Activated naive CD4-positive, alpha-beta T cell (primary cell): Measurements from ENCODE around the gene ACOT8.
"Not testable (repeated sequence)": the region's sequence is repeated elsewhere in the genome, so short reads cannot be mapped to it uniquely, and the experiment has no call there.

Experiments
- DNase-seq, 4 experiments: peaks; one replicate each; lab custom pipeline; 2025; lab: John Stamatoyannopoulos, UW

Gene ACOT8

DNA sequence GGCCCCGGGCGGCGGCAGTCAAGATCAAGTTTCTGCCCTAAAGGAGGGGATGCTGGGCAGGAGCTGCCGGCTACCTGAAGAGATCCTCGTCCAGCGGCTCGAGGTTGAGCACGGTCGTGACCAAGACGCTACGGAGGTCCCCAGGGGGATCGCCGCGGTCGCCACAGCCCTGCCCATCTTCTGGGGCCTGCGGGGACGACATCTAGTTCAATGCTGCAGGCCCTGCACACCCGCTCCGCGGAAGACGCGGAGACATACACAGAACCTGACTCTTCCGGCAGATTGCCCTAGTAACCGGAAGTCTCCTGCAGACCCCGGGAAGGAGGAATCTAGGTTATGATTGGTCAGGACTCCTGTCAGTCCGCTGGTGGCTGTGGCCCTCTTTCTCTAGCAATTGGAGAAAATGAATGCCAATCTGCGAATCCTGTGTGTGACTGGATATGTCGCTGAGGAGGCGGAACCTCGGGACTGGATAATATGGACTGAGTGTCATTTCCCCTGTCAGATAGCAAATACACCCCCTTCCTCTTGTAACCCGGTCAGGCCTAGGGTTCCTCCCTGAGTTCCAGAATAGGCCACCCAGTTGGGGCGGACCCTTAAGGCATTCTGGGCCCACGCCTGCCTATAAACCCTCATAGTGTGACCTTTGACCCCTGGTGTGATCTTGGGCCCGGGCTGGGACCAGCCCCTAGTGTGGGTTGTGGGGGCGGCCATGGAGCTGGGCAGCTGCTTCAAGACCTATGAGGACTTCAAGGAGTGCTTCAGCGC, at the start of gene ACOT8, which contains the start of gene ZSWIM3:
TSS of gene ACOT8 (minus strand) at position 279 of the 768 bp plus-strand sequence. CDS start at position 202, 77 bp downstream.
TSS of gene ZSWIM3 (plus strand) at position 501 of the 768 bp plus-strand sequence. CDS start at position 713, 212 bp downstream.
- peak; percentile 44 to 74 (median 66) for DNase-seq

DNA sequence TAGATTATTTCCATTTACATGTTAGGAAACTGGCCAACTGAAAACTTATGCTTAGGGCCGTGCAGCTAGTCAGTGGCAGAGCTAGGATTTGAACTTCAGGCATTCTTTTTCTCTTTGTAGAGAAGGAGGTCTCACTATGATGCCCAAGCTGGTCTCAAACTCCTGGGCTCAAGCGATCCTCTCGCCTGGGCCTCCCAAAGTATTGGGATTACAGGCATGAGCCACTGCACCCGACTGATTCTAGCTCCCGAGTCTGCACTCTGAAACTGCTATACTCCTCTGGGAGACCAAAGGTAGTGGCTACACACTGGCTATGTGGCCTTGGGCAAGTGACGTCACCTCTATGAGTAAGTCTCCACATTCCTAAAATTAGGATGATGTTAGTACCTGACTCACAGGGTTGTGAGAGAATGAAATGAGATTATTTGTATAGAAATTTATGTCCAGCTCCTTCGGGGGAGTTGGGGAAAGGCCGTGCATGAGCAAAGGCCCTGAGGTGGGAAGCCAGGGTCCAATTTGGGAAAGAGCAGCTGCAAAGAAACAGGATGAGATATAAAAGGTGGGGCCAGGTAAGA, 48.4 kb upstream of the ACOT8 start:
- no peak for DNase-seq

DNA sequence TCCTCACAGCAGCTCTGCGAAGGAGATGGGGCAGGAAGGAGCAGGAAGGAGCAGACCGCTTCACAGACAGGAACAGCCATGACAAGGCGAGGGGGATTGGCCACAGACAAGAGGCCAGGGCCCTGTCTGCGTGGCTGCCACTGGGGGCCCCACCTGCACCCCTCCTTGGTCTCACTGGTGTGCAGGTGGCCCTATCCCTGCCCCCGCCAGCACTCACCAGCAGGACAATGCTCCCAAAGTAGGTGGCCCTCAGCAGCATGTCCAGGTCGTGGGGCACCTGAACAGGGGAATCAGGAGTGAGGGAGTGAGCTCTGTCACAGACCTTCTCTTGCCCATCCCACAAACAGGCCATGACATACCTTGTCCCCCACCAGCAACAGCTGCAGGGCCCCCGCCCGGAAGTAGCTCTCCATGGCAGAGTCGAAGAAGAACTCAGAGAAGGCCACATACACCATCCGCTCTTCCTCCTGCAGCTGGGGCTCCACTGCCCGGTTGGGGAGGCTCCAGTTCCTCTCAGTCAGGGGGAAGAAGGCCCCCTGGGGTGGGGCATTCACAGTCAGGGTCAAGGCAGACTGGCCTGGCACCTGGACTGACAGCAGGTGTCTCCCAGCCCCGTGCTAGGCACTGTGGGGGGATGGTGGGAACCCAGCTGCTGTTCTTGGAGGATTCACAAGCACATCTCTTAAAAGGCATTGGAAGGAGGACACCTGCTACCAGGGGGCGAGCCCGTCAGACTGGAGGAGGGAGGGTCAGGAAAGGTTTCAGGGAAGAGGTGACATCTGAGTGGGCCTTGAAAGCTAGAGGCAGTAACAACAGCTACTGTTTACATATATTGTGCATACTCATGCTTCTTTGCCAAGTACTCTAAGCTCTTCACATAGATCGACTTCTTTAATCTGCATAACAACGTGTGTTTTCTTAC, 47.7 kb upstream of the ACOT8 start:
- DNase-seq, result no peak

DNA sequence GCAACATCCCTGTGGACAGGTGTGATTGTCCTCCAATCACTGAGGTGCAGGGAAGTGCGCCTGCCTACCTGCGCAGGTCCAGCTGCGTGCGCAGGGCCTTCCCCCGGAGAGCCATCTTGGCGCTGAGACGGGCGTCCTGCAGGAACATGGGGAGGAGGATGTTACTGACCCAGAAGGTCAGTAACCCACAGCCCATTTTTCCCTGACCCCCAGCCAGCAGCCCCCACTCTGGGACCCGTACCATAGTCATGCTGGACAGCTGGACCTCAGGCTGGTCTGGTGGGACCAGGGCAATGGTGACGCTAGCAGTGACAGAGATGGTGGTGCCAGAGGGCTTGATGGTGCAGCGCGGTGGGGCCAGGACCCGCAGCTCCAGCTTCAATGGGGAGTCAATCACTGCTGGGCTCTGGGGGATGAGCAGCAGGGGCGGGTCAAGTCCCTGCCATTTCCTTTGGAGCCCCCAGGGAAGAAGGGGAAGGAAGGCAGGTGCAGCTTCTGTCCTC, 45.1 kb upstream of the ACOT8 start:
- DNase-seq, result no peak

DNA sequence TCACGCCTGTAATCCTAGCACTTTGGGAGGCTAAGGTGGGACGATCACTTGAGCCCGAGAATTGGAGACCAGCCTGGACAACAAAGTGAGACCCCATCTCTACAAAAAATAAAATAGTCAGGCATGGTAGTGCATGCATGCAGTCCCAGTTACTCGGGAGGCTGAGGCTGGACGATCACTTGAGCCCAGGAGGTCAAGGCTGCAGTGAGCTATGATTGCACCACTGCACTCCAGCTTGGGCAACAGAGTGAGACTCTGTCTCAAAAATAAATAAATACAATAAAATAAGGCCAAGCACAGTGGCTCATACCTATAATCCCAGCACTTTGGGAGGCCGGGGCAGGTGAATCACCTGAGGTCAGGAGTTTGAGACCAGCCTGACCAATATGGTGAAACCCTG, 44.1 kb upstream of the ACOT8 start:
- DNase-seq, result not testable (repeated sequence)

DNA sequence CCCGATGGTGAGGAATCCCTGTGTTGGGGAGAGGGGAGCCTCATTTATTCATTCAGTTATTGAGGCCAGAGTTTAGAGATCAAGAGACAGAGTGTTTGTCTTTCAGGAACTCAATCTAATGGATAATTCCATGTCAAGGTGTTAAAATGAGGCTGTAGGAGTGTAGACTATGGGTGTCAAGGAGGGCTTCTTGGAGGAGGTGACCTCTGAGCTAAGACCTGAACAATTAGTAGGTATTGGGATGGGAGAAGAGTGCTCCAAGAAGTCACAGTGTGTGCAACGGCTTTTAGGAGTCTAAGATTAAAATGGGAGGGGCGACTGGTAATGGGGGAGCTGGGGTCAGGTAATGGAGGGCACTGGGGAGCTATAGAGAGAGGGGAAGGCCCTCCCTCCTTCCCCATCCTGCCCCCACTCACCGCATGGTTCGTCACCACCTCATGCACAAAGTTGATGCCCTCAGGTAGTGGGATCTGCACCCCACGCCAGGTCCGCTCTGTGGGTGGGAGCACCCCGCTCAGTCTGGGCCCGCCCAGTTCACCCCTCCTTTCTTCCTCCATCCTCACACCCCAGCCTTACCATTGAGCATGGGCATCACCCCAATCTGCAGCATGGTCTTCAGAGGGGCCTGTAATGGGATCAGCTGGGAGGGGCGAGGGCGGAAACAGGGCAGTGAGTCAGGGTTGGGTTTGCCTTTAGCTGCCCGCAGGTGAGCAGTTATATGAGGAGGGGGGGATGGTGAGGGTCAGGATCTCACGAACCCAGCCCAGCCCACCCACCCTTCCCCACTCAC, 42.0 kb upstream of the ACOT8 start:
- DNase-seq, result no peak

DNA sequence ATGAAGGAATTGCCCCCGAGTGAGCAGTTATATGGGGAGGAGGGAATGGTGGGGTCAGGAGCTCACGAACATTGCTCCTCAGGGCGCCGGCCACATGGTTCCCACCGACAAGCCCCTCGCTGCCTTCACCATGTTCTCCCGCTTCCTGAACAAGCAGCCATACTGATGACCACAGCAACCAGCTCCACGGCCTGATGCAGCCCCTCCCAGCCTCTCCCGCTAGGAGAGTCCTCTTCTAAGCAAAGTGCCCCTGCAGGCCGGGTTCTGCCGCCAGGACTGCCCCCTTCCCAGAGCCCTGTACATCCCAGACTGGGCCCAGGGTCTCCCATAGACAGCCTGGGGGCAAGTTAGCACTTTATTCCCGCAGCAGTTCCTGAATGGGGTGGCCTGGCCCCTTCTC, 41.1 kb upstream of the ACOT8 start:
- no peak for DNase-seq

DNA sequence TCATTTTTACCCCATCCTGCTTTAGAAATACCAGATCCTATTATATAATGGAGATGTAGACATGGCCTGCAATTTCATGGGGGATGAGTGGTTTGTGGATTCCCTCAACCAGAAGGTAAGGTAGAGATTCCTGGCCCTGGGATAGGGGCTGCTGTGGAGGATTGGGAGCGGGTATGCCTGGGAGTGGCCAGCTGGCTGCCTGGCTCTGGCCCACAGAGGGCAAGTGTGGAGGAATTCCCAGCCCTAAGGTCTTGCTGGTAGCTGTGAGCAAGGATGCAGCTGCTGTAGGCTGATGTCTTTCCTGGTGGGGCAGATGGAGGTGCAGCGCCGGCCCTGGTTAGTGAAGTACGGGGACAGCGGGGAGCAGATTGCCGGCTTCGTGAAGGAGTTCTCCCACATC, 40.5 kb upstream of the ACOT8 start:
- no peak for DNase-seq

DNA sequence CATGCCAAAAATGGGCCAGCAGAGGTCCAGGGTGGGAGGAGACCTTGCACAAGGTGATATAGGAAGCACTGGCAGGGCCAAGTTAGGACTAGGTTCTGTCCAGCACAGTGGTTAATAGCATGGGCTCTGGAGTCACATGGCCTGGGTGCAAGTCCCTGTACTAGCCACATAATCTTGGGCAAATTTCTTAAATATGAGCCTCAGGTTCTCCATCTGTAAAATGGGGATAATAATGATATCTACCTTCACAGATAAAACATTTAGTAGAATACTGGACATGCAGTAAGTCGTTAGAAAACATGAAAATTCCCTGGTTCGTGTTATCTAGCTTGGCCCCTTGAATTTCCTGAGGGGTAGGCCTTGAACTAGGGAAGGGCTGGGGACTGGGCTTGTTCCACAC, 40.1 kb upstream of the ACOT8 start:
- no peak for DNase-seq

DNA sequence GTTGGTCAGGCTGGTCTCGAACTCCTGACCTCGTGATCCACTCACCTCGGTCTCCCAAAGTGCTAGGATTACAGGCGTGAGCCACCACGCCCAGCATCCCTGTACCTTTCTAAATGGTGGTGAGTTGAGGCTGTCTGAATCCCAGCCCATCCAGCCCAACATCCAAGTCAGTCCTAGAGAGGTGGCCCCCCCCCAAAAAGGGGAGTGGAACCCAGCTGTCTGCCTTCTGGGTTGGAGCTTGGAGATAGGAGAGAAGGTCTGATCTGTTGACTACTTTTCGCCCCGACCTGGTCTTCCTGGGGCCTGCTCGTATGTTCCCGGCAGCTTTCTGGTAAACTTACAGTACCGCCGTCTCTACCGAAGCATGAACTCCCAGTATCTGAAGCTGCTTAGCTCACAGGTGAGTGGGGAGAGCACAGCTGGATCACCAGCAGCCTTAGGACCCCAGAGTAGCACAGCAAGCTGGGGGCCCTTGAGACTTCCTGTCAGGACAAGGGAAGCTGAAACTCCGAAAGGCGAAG, 39.5 kb upstream of the ACOT8 start:
- no peak for DNase-seq

DNA sequence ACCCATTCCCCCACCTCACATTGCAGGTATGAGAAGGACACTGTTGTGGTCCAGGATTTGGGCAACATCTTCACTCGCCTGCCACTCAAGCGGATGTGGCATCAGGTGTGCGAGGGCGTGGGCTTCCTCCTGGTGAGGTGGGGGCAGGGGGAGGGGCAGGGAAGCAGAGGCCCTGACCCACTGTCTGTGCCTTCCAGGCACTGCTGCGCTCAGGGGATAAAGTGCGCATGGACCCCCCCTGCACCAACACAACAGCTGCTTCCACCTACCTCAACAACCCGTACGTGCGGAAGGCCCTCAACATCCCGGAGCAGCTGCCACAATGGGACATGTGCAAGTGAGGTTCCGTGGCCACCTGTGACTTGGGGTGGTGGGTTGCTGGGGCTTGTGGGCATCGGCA, 37.6 kb upstream of the ACOT8 start:
- no peak for DNase-seq

DNA sequence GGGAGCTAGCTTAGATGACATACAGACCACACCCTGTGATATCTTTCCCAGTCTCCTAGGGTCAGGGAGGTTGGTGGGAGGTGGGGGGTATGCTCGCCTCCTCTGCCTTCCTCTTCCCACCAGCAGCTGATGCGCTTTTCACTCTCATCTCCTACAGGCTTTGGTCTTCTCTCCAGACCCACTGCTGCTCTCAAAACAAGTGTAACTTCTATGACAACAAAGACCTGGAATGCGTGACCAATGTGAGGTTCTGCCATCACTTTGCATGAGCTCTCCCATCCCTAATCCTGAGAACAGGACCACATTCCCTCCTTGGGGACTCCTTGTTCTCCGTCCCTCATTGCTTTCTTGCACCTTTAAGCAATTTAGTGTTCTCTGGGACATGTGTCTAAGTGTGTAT, 36.6 kb upstream of the ACOT8 start:
- no peak for DNase-seq

DNA sequence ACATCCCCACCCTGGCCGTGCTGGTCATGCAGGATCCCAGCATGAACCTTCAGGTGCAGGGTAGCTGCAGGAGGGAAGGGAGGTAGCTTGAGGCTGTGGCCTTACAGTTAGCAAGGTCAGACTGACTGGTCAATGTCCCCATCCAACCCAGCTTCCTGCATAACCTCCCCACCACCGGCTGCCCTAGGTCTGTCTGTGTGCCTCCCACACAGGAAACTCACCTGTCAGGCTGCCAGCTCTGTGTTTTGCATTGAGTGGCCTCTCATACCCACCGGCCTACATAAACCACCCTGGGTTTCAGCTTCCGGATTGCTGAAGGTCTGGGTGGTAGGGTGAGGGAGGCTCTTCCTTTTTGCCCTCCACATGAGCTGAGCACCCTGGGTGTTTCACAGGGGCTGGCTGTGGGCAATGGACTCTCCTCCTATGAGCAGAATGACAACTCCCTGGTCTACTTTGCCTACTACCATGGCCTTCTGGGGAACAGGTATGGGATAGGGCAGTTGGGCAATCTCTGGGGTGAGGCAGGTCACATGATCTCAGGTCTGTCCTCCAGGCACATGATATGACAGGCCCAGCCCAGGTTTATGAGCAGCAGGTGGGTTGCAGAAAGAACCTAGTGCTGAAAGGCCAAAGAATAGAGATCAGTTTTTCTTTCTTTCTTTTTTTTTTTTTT, 35.8 kb upstream of the ACOT8 start:
- DNase-seq, result no peak

DNA sequence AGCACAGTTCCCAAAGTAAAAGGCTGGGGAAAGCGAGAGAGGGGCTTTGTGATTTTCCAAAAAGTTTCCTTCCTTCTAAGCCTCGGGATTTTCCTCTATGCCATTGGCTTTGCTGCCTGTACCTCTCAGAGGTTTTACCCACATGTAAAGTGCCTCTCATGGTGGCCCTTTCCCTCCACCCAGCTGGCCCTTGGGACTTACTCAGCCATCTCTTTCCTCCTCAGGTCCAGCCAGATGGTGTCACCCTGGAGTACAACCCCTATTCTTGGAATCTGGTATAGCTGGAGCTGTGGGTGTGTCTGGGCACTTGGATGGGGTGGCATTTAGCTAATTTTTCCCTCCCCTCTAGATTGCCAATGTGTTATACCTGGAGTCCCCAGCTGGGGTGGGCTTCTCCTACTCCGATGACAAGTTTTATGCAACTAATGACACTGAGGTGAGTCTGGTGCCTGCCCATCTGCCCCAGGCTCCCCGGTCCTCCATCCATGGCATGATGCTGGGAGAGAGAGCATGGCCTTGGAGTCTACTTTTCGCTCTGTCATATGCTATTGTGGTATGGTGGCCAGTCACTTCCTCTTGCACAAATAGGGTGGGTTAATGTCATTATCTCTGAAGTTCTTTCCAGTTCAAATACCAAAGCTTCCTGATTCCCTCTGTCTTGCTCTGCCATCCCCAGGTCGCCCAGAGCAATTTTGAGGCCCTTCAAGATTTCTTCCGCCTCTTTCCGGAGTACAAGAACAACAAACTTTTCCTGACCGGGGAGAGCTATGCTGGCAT, 35.0 kb upstream of the ACOT8 start:
- no peak for DNase-seq

DNA sequence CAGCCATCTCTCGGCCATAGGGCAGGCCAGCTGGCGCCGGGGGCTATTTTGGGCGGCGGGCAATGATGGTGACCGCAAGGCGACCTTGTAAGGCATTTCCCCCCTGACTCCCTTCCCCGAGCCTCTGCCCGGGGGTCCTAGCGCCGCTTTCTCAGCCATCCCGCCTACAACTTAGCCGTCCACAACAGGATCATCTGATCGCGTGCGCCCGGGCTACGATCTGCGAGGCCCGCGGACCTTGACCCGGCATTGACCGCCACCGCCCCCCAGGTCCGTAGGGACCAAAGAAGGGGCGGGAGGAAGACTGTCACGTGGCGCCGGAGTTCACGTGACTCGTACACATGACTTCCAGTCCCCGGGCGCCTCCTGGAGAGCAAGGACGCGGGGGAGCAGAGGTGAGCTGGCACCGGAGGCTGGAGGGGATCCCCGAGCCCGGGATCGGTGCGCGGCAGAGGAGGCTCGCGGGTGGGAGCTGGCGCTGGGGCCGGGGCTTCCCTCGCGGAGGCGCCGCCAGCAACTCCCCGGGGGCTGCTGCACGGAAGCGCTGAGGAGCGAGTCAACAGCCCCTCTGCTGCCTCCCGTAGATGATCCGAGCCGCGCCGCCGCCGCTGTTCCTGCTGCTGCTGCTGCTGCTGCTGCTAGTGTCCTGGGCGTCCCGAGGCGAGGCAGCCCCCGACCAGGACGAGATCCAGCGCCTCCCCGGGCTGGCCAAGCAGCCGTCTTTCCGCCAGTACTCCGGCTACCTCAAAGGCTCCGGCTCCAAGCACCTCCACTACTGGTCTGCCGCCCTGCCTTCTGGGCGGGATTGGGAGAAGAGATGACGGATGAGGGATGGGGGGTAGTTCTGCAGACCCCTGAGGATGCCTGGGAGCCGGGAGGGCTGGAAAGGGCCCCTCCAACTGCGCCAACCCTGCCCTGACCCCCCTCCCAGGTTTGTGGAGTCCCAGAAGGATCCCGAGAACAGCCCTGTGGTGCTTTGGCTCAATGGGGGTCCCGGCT, 34.1 kb upstream of the ACOT8 start, which contains the start of the genes CTSA and NEURL2:
TSS of gene CTSA (plus strand) at position 351 of the 999 bp plus-strand sequence. CDS start at position 585, 234 bp downstream.
TSS of gene NEURL2 (minus strand) at position 224 of the 999 bp plus-strand sequence. CDS start at position 7, 217 bp downstream.
- peak; percentile 61 to 73 (median 71) for DNase-seq

DNA sequence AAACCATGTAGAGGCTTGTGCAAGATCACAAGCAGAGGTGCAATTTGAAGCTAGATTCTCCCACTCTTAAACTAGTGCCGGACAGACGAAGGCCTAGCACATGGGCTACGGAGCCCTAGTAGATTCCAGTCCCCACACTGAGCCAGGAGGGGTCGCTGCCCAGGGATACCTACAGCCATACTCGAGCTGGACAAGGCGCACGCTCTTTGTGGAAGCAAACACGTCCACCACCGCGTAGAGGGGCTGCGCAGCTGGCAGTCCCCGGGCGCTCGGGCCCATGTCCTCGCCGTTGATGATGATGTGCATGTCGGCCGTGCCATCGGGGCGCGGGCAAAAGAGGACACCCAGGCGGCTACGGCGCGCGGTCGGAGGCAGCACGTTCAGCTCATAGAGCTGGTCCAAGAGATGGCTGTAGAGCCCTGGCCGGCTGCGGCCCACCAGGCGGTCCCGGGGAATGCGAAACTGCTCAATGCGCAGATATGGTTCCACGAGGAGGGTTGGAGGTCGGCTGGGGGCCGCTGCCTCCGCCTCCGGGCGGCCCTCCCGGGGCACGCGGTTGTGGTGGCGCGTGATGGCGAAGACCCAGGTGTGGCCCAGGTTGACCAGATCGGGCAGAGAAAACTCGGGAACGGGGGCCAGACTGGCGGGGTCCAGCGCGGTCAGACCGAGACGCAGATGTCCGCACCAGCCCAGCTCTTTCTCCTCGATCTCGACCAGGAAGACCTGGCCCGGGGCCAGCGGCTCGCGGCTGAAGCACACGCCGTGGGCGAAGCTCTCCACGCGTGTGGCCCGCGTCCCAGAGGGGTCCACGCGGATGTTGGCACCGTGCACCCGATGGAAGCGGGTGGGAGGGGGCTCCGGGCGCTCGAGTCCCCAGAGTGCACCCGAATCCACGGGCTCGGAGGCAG, 33.1 kb upstream of the ACOT8 start:
- DNase-seq, result peak in 2 of 4 experiments; percentile 15 to 22

DNA sequence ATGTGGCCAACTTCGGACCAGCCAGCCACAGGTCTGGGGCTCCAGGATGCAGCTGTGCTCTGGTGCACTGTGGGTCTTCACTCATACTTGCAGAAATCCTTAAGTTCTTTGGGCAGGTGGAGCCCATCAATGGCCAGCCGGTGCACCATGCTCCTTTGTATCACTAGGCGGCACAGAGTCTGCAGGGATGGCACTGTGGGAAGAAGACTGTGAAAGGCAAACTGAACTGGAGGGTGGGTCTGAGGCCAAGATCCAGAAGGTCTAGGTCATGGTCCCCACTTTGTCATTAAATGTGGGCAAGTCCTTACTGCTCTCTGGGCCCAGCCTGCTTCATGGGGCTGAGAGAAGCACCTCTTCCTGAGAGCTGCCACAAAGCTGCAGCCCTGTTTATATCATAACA, 31.5 kb upstream of the ACOT8 start:
- DNase-seq, result no peak
